Panc1 (cell line): ENCODE data around the gene CMTM6.
"Not testable (repeated sequence)": the region's sequence is repeated elsewhere in the genome, so short reads cannot be mapped to it uniquely, and the experiment has no call there.

Experiments used
- POLR2AphosphoS5 ChIP-seq: IDR thresholded peaks from 2 replicates; pipeline ENCODE4 v1.6.1; 2012; ENCODE audit warnings: mild to moderate bottlenecking, low read depth, low read length, moderate library complexity
- REST ChIP-seq, 2 experiments: IDR thresholded peaks; 2 replicates each; pipeline ENCODE4 v1.6.1; 2011 to 2012; ENCODE audit warnings: low read depth in 2 of 2, control low read depth in 1 of 2, low read length in 1 of 2, mild to moderate bottlenecking in 1 of 2, moderate library complexity in 1 of 2; ENCODE audit not compliant: insufficient read depth in 1 of 2
- SIN3A ChIP-seq: IDR thresholded peaks from 2 replicates; pipeline ENCODE4 v1.6.1; 2012; ENCODE audit warnings: low read depth, mild to moderate bottlenecking, low read length, moderate library complexity, borderline replicate concordance; ENCODE audit not compliant: insufficient read depth
- TCF7L2 ChIP-seq: IDR thresholded peaks from 2 replicates; pipeline ENCODE4 v1.6.1; 2011; ENCODE audit warnings: mild to moderate bottlenecking, low read depth, low read length, inconsistent platforms
- TF ChIP-seq, protein P1 (sequence below): fragments of 450-650 bp; IDR thresholded peaks from 2 replicates; pipeline ENCODE4 v1.5.1; 2017; ENCODE audit warnings: mild to moderate bottlenecking

GRCh38 chr3:32466808-32467207 is 35.8 kb downstream of the CMTM6 start:
- TF ChIP-seq, protein P1, sequence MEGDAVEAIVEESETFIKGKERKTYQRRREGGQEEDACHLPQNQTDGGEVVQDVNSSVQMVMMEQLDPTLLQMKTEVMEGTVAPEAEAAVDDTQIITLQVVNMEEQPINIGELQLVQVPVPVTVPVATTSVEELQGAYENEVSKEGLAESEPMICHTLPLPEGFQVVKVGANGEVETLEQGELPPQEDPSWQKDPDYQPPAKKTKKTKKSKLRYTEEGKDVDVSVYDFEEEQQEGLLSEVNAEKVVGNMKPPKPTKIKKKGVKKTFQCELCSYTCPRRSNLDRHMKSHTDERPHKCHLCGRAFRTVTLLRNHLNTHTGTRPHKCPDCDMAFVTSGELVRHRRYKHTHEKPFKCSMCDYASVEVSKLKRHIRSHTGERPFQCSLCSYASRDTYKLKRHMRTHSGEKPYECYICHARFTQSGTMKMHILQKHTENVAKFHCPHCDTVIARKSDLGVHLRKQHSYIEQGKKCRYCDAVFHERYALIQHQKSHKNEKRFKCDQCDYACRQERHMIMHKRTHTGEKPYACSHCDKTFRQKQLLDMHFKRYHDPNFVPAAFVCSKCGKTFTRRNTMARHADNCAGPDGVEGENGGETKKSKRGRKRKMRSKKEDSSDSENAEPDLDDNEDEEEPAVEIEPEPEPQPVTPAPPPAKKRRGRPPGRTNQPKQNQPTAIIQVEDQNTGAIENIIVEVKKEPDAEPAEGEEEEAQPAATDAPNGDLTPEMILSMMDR = not testable (repeated sequence)
- TF ChIP-seq REST (IDR thresholded peaks at IDR 0.05; ENCODE audit: insufficient read depth in 1 of 2, low read depth in 2 of 2, low read length in 1 of 2); TCF7L2; POLR2AphosphoS5; SIN3A: not testable (repeated sequence)
